ENCODE measurements around the gene C3.

DNA sequence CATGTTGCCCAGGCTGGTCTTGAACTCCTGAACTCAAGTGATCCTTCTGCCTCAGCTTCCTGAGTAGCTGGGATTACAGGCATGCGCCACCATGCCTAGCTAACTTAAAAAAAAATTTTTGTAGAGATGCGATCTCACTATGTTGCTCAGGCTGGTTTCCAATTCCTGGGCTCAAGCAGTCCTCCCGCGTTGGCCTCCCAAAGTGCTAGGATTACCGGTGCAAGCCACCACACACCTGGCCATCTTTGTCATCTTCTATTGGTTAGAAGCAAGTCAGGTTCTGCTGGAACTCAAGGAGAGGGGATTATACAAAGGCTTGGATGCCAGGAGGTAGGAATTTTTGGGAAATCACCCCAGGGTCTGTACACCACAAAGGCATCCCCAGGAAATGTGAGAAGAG is 75.7 kb downstream of the C3 start:
- no peak for TF ChIP-seq EZH2 (IDR thresholded peaks at IDR 0.05; ENCODE audit: low read depth, unreplicated experiment)
- TF ChIP-seq, protein P1, sequence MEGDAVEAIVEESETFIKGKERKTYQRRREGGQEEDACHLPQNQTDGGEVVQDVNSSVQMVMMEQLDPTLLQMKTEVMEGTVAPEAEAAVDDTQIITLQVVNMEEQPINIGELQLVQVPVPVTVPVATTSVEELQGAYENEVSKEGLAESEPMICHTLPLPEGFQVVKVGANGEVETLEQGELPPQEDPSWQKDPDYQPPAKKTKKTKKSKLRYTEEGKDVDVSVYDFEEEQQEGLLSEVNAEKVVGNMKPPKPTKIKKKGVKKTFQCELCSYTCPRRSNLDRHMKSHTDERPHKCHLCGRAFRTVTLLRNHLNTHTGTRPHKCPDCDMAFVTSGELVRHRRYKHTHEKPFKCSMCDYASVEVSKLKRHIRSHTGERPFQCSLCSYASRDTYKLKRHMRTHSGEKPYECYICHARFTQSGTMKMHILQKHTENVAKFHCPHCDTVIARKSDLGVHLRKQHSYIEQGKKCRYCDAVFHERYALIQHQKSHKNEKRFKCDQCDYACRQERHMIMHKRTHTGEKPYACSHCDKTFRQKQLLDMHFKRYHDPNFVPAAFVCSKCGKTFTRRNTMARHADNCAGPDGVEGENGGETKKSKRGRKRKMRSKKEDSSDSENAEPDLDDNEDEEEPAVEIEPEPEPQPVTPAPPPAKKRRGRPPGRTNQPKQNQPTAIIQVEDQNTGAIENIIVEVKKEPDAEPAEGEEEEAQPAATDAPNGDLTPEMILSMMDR (conservative IDR thresholded peaks at IDR 0.05; ENCODE audit: low read depth in 2 of 2) = no peak
- TF ChIP-seq, protein P2, sequence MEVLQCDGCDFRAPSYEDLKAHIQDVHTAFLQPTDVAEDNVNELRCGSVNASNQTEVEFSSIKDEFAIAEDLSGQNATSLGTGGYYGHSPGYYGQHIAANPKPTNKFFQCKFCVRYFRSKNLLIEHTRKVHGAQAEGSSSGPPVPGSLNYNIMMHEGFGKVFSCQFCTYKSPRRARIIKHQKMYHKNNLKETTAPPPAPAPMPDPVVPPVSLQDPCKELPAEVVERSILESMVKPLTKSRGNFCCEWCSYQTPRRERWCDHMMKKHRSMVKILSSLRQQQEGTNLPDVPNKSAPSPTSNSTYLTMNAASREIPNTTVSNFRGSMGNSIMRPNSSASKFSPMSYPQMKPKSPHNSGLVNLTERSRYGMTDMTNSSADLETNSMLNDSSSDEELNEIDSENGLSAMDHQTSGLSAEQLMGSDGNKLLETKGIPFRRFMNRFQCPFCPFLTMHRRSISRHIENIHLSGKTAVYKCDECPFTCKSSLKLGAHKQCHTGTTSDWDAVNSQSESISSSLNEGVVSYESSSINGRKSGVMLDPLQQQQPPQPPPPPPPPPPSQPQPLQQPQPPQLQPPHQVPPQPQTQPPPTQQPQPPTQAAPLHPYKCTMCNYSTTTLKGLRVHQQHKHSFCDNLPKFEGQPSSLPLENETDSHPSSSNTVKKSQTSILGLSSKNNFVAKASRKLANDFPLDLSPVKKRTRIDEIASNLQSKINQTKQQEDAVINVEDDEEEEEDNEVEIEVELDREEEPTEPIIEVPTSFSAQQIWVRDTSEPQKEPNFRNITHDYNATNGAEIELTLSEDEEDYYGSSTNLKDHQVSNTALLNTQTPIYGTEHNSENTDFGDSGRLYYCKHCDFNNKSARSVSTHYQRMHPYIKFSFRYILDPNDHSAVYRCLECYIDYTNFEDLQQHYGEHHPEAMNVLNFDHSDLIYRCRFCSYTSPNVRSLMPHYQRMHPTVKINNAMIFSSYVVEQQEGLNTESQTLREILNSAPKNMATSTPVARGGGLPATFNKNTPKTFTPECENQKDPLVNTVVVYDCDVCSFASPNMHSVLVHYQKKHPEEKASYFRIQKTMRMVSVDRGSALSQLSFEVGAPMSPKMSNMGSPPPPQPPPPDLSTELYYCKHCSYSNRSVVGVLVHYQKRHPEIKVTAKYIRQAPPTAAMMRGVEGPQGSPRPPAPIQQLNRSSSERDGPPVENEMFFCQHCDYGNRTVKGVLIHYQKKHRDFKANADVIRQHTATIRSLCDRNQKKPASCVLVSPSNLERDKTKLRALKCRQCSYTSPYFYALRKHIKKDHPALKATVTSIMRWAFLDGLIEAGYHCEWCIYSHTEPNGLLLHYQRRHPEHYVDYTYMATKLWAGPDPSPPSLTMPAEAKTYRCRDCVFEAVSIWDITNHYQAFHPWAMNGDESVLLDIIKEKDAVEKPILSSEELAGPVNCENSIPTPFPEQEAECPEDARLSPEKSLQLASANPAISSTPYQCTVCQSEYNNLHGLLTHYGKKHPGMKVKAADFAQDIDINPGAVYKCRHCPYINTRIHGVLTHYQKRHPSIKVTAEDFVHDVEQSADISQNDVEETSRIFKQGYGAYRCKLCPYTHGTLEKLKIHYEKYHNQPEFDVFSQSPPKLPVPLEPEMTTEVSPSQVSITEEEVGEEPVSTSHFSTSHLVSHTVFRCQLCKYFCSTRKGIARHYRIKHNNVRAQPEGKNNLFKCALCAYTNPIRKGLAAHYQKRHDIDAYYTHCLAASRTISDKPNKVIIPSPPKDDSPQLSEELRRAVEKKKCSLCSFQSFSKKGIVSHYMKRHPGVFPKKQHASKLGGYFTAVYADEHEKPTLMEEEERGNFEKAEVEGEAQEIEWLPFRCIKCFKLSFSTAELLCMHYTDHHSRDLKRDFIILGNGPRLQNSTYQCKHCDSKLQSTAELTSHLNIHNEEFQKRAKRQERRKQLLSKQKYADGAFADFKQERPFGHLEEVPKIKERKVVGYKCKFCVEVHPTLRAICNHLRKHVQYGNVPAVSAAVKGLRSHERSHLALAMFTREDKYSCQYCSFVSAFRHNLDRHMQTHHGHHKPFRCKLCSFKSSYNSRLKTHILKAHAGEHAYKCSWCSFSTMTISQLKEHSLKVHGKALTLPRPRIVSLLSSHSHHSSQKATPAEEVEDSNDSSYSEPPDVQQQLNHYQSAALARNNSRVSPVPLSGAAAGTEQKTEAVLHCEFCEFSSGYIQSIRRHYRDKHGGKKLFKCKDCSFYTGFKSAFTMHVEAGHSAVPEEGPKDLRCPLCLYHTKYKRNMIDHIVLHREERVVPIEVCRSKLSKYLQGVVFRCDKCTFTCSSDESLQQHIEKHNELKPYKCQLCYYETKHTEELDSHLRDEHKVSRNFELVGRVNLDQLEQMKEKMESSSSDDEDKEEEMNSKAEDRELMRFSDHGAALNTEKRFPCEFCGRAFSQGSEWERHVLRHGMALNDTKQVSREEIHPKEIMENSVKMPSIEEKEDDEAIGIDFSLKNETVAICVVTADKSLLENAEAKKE (CRISPR knock-in tag; IDR thresholded peaks at IDR 0.05) = no peak
- no peak for TF ChIP-seq EZH2phosphoT487 (IDR thresholded peaks at IDR 0.05; ENCODE audit: unreplicated experiment)

Measured in GM23338 (cell line).